ENCODE measurements around the gene DENND4C. TPM values are rescaled to one million over a fixed set of nuclear protein-coding genes. Genes with fewer than 3 reads are reported as not detected.
"Not testable (repeated sequence)": the region's sequence is repeated elsewhere in the genome, so short reads cannot be mapped to it uniquely, and the experiment has no call there.

The DENND4C gene
- total RNA-seq, 1 donor from 2014 or later = 105 TPM

GRCh38 chr9:19186232-19186631, 44.3 kb upstream of the DENND4C start:
- Histone ChIP-seq H3K27me3 (no peaks in the 10 kb centered on the region), H3K4me3 (no peak overlapping the region), H3K36me3 (no peaks in the 10 kb centered on the region), H3K27ac (peak overlapping the region; percentile 37), H3K4me1 (peaks cover 40% of the 10 kb centered on the region), H3K9me3 (no peaks in the 10 kb centered on the region)
- DNase-seq (no peak), ATAC-seq (no peak)
- no peak for TF ChIP-seq CTCF (IDR thresholded peaks at IDR 0.05)
- intact Hi-C loops (cut with DNase I) = no loop called here

GRCh38 chr9:19188771-19189170, 41.7 kb upstream of the DENND4C start:
- intact Hi-C loops (cut with DNase I) = no loop called here
- H3K9me3 ChIP-seq = no peaks in the 10 kb centered on the region

GRCh38 chr9:19192202-19193028, 38.1 kb upstream of the DENND4C start:
- ATAC-seq = peak; percentile 31
- Histone ChIP-seq H3K27ac (no peak overlapping the region), H3K27me3 (no peaks in the 10 kb centered on the region), H3K4me3 (no peak overlapping the region), H3K4me1 (peaks cover 4% of the 10 kb centered on the region), H3K9me3 (no peaks in the 10 kb centered on the region), H3K36me3 (no peaks in the 10 kb centered on the region)
- no peak for DNase-seq
- intact Hi-C loops (cut with DNase I) = no loop called here
- no peak for TF ChIP-seq CTCF (IDR thresholded peaks at IDR 0.05)

More at GRCh38 chr9:19188771-19189170, 41.7 kb upstream of the DENND4C start:
- Histone ChIP-seq H3K27me3 (no peaks in the 10 kb centered on the region), H3K27ac (no peak overlapping the region), H3K4me3 (no peak overlapping the region), H3K4me1 (peaks cover 24% of the 10 kb centered on the region), H3K36me3 (no peaks in the 10 kb centered on the region)
- ATAC-seq = no peak
- DNase-seq = no peak
- no peak for TF ChIP-seq CTCF (IDR thresholded peaks at IDR 0.05)

GRCh38 chr9:19193029-19193324, 37.5 kb upstream of the DENND4C start:
- TF ChIP-seq CTCF (IDR thresholded peaks at IDR 0.05) = no peak
- no peaks in the 10 kb centered on the region for H3K27me3 ChIP-seq
- H3K9me3 ChIP-seq = no peaks in the 10 kb centered on the region
- peaks cover 4% of the 10 kb centered on the region for H3K4me1 ChIP-seq
- intact Hi-C loops (cut with DNase I) = no loop called here
- no peak overlapping the region for H3K4me3 ChIP-seq
- no peak for DNase-seq
- no peak for ATAC-seq
- H3K36me3 ChIP-seq = no peaks in the 10 kb centered on the region
- no peak overlapping the region for H3K27ac ChIP-seq

GRCh38 chr9:19193358-19193973, 37.0 kb upstream of the DENND4C start:
- DNase-seq; H3K4me1 ChIP-seq; ATAC-seq; H3K27ac ChIP-seq; H3K27me3 ChIP-seq; H3K36me3 ChIP-seq; intact Hi-C loops (cut with DNase I); H3K4me3 ChIP-seq; H3K9me3 ChIP-seq: not testable (repeated sequence)

GRCh38 chr9:19198406-19198805, 32.1 kb upstream of the DENND4C start:
- Histone ChIP-seq H3K4me1 (no peaks in the 10 kb centered on the region), H3K27ac (no peak overlapping the region), H3K9me3 (no peaks in the 10 kb centered on the region), H3K36me3 (no peaks in the 10 kb centered on the region), H3K27me3 (no peaks in the 10 kb centered on the region), H3K4me3 (no peak overlapping the region)
- TF ChIP-seq CTCF (IDR thresholded peaks at IDR 0.05) = no peak
- intact Hi-C loops (cut with DNase I) = no loop called here
- DNase-seq (no peak), ATAC-seq (no peak)
